ENCODE data around the gene PLCL2. TPM values are rescaled to one million over a fixed set of nuclear protein-coding genes. Genes with fewer than 3 reads are reported as not detected.

PLCL2 gene
- total and polyA plus RNA-seq, 12 donors: 4.5 to 44.0 (median 27.1) TPM

DNA sequence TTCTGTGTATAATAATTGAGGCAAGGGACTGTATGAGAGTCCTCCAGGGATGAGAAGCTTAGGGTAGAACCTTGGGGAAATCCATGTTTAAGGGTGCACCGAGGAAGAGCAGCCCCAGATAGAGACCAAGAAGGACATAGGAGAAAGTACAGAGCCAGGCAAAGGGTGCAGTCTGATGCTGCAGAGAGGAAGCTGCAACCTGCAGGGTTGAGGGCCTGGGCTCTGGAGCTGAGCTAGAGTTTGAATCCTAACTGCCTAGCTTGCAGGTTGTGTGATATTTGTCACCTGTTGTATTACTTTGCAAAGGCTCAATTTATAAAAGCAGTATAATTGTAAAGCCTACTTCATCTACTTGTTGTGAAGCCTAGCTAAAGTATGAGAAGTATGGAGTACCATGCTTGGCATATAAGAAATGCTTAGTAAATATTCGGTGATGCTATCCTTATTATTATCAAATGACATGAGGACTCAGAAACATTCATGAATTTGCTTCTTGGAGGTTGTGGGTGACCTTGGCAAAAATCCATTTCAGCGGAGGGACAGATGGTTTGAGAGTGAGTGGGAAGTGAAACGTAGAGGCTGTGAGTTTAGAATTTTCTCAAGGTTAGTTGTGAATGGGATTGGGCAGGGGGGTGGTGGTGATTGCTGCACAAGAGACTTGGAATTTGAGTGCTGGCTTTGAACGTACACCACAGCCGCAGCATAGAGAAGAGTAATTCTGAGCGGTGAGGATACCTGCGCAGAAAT is 43.8 kb downstream of the PLCL2 start:
- Histone ChIP-seq H3K27ac (no peak overlapping the region), H3K4me1 (replicated peaks in 1 of 2) (peaks cover 6 to 20% of the 10 kb centered on the region in 2 donors)
- TF ChIP-seq, protein P1, sequence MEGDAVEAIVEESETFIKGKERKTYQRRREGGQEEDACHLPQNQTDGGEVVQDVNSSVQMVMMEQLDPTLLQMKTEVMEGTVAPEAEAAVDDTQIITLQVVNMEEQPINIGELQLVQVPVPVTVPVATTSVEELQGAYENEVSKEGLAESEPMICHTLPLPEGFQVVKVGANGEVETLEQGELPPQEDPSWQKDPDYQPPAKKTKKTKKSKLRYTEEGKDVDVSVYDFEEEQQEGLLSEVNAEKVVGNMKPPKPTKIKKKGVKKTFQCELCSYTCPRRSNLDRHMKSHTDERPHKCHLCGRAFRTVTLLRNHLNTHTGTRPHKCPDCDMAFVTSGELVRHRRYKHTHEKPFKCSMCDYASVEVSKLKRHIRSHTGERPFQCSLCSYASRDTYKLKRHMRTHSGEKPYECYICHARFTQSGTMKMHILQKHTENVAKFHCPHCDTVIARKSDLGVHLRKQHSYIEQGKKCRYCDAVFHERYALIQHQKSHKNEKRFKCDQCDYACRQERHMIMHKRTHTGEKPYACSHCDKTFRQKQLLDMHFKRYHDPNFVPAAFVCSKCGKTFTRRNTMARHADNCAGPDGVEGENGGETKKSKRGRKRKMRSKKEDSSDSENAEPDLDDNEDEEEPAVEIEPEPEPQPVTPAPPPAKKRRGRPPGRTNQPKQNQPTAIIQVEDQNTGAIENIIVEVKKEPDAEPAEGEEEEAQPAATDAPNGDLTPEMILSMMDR (IDR thresholded peaks at IDR 0.05): no peak
- TF ChIP-seq POLR2A (IDR thresholded peaks at IDR 0.05): no peak

DNA sequence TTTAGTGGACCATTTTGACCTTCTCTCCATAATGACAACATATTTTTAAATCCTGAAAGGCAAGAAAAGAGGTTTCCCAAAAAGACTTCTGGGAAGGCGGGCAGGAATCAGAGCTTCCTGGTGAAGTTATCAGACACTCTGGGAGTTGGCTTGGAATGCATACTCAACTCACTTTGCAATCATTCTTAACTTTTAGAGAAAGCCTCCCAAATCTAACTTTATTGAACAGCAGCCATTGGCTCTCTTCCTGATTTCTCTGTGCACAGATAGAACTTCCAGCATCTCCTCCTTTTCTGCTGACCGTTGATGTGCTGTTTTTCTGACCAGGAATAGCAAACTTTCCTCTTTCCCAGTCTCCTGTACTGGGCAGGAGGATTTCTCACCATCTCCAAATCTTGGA is 44.6 kb downstream of the PLCL2 start:
- Histone ChIP-seq H3K9me3 (replicated peaks in 1 of 3) (no peaks in the 10 kb centered on the region), H3K4me3 (no peak overlapping the region), H3K4me1 (replicated peaks in 1 of 2) (peaks cover 6 to 20% of the 10 kb centered on the region in 2 donors), H3K27me3 (no peaks in the 10 kb centered on the region), H3K27ac (no peak overlapping the region), H3K36me3 (replicated peaks in 1 of 2) (no peaks in the 10 kb centered on the region)
- intact Hi-C loops (cut with DNase I): no loop called here
- 71 to 75% (median 74%) methylated on average over 2 of the region's 2 CpGs for WGBS, 4 donors
- no peak for DNase-seq
- TF ChIP-seq, protein P1 (IDR thresholded peaks at IDR 0.05): no peak
- no peak for TF ChIP-seq POLR2A (IDR thresholded peaks at IDR 0.05)

More for the DNA sequence above, 43.8 kb downstream of the PLCL2 start:
- intact Hi-C loops (cut with DNase I): no loop called here
- peak in 5 of 7 donors; percentile 31 to 57 (median 42) for DNase-seq
- H3K27me3 ChIP-seq: no peaks in the 10 kb centered on the region
- no peaks in the 10 kb centered on the region for H3K9me3 ChIP-seq (replicated peaks in 1 of 3)
- 36 to 43% (median 40%) methylated on average over 4 to 5 of the region's 8 CpGs for WGBS, 4 donors
- H3K36me3 ChIP-seq (replicated peaks in 1 of 2): no peaks in the 10 kb centered on the region
- no peak overlapping the region for H3K4me3 ChIP-seq

DNA sequence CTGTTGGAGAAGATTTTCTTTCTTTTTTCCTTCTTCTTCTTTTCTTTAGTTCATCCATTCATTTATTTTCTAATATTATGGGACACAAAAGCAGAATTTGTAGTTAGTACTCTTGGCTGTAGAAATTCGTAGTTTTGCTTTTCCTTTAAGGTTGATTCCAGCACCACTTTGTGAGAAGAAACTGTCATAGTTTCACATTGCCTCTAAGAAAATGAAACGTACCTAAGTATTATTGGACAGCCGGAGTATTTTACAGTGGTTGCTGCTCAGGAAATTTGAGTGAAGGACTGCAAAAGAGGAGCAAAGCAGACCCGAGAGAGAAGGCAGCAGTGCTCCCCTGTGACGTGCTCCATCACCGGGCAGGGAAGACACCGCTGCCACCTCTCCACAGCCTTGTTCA is 48.1 kb downstream of the PLCL2 start:
- H3K4me3 ChIP-seq: no peak overlapping the region
- no peak overlapping the region for H3K27ac ChIP-seq
- TF ChIP-seq POLR2A (IDR thresholded peaks at IDR 0.05): no peak
- TF ChIP-seq, protein P1 (IDR thresholded peaks at IDR 0.05): no peak
- no peaks in the 10 kb centered on the region for H3K36me3 ChIP-seq (replicated peaks in 1 of 2)
- intact Hi-C loops (cut with DNase I): no loop called here
- peaks cover 0 to 5% (median 0%) of the 10 kb centered on the region in 3 donors for H3K9me3 ChIP-seq (replicated peaks in 1 of 3)
- peaks cover 14 to 44% of the 10 kb centered on the region in 2 donors for H3K4me1 ChIP-seq (replicated peaks in 1 of 2)
- 71 to 84% (median 79%) methylated on average over 6 to 7 of the region's 7 CpGs for WGBS, 4 donors
- no peaks in the 10 kb centered on the region for H3K27me3 ChIP-seq
- DNase-seq: no peak

DNA sequence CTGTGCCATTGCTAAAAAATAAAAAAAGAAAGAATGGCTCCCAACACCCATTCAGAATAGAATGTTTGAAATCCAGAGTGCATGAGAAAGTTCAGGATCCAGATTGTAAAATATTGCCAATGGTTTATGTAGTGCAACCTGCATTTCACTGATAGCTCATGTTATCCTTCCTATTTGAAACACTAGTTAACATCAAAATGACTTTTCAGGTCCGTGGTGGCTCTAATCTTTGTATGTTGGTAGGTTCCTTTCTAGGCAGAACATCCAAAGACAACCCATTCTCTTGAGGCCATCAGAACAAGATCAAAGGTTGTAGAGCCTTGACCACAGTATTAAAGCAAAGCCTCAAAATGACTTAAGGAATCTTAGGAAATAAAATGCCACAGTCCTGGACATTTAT is 51.0 kb downstream of the PLCL2 start:
- intact Hi-C loops (cut with DNase I): no loop called here

More for the DNA sequence above, 51.0 kb downstream of the PLCL2 start:
- 26 to 60% (median 39%) methylated on average over 1 of the region's 1 CpG for WGBS, 4 donors
- no peaks in the 10 kb centered on the region for H3K36me3 ChIP-seq (replicated peaks in 1 of 2)
- H3K27me3 ChIP-seq: no peaks in the 10 kb centered on the region
- DNase-seq: no peak
- no peak overlapping the region for H3K27ac ChIP-seq
- TF ChIP-seq POLR2A (IDR thresholded peaks at IDR 0.05): no peak
- TF ChIP-seq, protein P1 (IDR thresholded peaks at IDR 0.05): no peak
- H3K9me3 ChIP-seq (replicated peaks in 1 of 3): peaks cover 0 to 5% (median 0%) of the 10 kb centered on the region in 3 donors
- no peak overlapping the region for H3K4me3 ChIP-seq
- peaks cover 8 to 37% of the 10 kb centered on the region in 2 donors for H3K4me1 ChIP-seq (replicated peaks in 1 of 2)
